DOHH2 (cell line): ENCODE results near the gene MCUR1.

Experiments used
- EZH2phosphoT487 ChIP-seq: fragments of 200-600 bp; sonication (generic); IDR thresholded peaks from 2 replicates; pipeline ENCODE4 v1.6.1; 2017; ENCODE audit warnings: borderline replicate concordance, mild to moderate bottlenecking, antibody characterized with exemption, low read length, moderate library complexity, mixed read lengths
- TF ChIP-seq, protein P1 (sequence below): fragments of 200-600 bp; sonication (generic); IDR thresholded peaks from one replicate; pipeline ENCODE4 v1.5.1; 2014; ENCODE audit warnings: antibody characterized with exemption, mild to moderate bottlenecking, low read depth, low read length; ENCODE audit not compliant: poor library complexity, severe bottlenecking

GRCh38 chr6:13769034-13769654 is 45.2 kb downstream of the MCUR1 start:
- TF ChIP-seq, protein P1, sequence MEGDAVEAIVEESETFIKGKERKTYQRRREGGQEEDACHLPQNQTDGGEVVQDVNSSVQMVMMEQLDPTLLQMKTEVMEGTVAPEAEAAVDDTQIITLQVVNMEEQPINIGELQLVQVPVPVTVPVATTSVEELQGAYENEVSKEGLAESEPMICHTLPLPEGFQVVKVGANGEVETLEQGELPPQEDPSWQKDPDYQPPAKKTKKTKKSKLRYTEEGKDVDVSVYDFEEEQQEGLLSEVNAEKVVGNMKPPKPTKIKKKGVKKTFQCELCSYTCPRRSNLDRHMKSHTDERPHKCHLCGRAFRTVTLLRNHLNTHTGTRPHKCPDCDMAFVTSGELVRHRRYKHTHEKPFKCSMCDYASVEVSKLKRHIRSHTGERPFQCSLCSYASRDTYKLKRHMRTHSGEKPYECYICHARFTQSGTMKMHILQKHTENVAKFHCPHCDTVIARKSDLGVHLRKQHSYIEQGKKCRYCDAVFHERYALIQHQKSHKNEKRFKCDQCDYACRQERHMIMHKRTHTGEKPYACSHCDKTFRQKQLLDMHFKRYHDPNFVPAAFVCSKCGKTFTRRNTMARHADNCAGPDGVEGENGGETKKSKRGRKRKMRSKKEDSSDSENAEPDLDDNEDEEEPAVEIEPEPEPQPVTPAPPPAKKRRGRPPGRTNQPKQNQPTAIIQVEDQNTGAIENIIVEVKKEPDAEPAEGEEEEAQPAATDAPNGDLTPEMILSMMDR = no peak
- no peak for TF ChIP-seq EZH2phosphoT487
